PC-9 (cell line): Measurements from ENCODE around the gene PKP2. TPM values are rescaled to one million over a fixed set of nuclear protein-coding genes. Genes with fewer than 3 reads are reported as not detected.
A peak's percentile ranks its signal among the peaks of the same experiment; 100 is the strongest.

Experiments
- BruUV-seq: library from RNA; stranded (reverse); fragments of 400-500 nt; replicated peaks from 2 replicates; lab custom pipeline; 2021; lab: Mats Ljungman, UMichigan
- CTCF ChIA-PET: fragments of 300-600 bp; sonication (Branson Sonifier 250); formaldehyde crosslinking; loops from one replicate; lab custom pipeline; 2022; ENCODE audit warnings: antibody characterized with exemption; lab: Charles Lee
- POLR2A ChIA-PET: fragments of 300-600 bp; sonication (Branson Sonifier 250); formaldehyde crosslinking; loops from one replicate; lab custom pipeline; 2022; ENCODE audit warnings: antibody characterized with exemption; ENCODE audit not compliant: unreplicated experiment; lab: Charles Lee
- DNase-seq, 2 experiments: peaks; one replicate each; pipeline versions ENCODE4 v3.0.0 to v3.0.0-alpha.2; 2015 to 2022; ENCODE audit warnings: mixed read lengths in 1 of 2
- H2AFZ ChIP-seq: fragments of 200-600 bp; sonication (generic); 2 replicates; pipeline ENCODE4 v1.8.1; 2017; ENCODE audit warnings: antibody characterized with exemption
- H3F3A ChIP-seq: fragments of 200-600 bp; sonication (generic); 2 replicates; pipeline ENCODE4 v1.8.1; 2017; ENCODE audit warnings: antibody characterized with exemption, mild to moderate bottlenecking, low read depth; ENCODE audit not compliant: insufficient read depth
- H3K27ac ChIP-seq: fragments of 200-600 bp; sonication (generic); 2 replicates; pipeline ENCODE4 v1.6.1; 2016; ENCODE audit warnings: mixed run types
- H3K27me3 ChIP-seq: fragments of 200-600 bp; sonication (generic); 2 replicates; pipeline ENCODE4 v1.6.1; 2016; ENCODE audit warnings: low read depth, mixed run types; ENCODE audit not compliant: insufficient read depth
- H3K36me3 ChIP-seq: fragments of 200-600 bp; sonication (generic); 2 replicates; pipeline ENCODE4 v1.6.1; 2016; ENCODE audit warnings: low read depth, mixed run types
- H3K4me1 ChIP-seq: fragments of 200-600 bp; sonication (generic); replicated peaks from 2 replicates; pipeline ENCODE4 v1.6.1; 2016; ENCODE audit warnings: mixed run types; ENCODE audit not compliant: insufficient read depth
- H3K4me2 ChIP-seq: fragments of 200-600 bp; sonication (generic); 2 replicates; pipeline ENCODE4 v1.6.1; 2017; ENCODE audit warnings: mixed run types
- H3K4me3 ChIP-seq: fragments of 200-600 bp; sonication (generic); 2 replicates; pipeline ENCODE4 v1.6.1; 2016; ENCODE audit warnings: mixed run types
- H3K79me2 ChIP-seq: fragments of 200-600 bp; sonication (generic); 2 replicates; pipeline ENCODE4 v1.6.1; 2017; ENCODE audit warnings: low read depth, mixed run types
- H3K9me2 ChIP-seq: fragments of 200-600 bp; sonication (generic); 2 replicates; pipeline ENCODE4 v1.8.1; 2017; ENCODE audit warnings: mild to moderate bottlenecking; ENCODE audit not compliant: insufficient read depth
- H3K9me3 ChIP-seq: fragments of 200-600 bp; sonication (generic); 2 replicates; pipeline ENCODE4 v1.8.1; 2016; ENCODE audit warnings: low read depth; ENCODE audit not compliant: insufficient read depth
- H4K20me1 ChIP-seq: fragments of 200-600 bp; sonication (generic); 2 replicates; pipeline ENCODE4 v1.8.1; 2017; ENCODE audit not compliant: insufficient read depth
- CTCF ChIP-seq: fragments of 200-600 bp; sonication (generic); conservative IDR thresholded peaks from 2 replicates; pipeline ENCODE4 v1.6.1; 2017; ENCODE audit warnings: mixed run types, antibody characterized with exemption, mild to moderate bottlenecking, moderate library complexity
- EZH2 ChIP-seq: fragments of 200-600 bp; sonication (generic); IDR thresholded peaks from 2 replicates; pipeline ENCODE4 v1.8.0; 2017; ENCODE audit warnings: antibody characterized with exemption, low read depth
- intact Hi-C: fragments of 100-400 bp; cut with micrococcal nuclease; formaldehyde crosslinking; loops from one replicate; pipeline ENCODE4 v1.10.0; 2022; ENCODE audit not compliant: unreplicated experiment
- total RNA-seq: library from RNA; stranded (reverse); gene quantifications from 2 replicates; pipeline ENCODE4 v1.2.3, GENCODE V29; 2021

Gene PKP2
- total RNA-seq, 1 experiment from 2014 or later = 88.1 TPM

- Histone ChIP-seq H3K79me2 (no peaks in the 10 kb centered on the region), H3K36me3 (no peaks in the 10 kb centered on the region), H3K4me3 (no peak overlapping the region), H3K9me3 (no peaks in the 10 kb centered on the region), H3K27ac (no peak overlapping the region), H4K20me1 (no peaks in the 10 kb centered on the region), H3K27me3 (no peaks in the 10 kb centered on the region), H3K9me2 (no peaks in the 10 kb centered on the region), H3F3A (peaks cover 22% of the 10 kb centered on the region; the same call in 1 of the 2 replicates), H3K4me2 (peak overlapping the region; percentile 34), H2AFZ (no peak overlapping the region), H3K4me1 (peaks cover 58% of the 10 kb centered on the region)
- CTCF ChIA-PET = no interaction called here
- POLR2A ChIA-PET = no interaction called here
- no TSS peak for BruUV-seq
- DNase-seq = no peak
- TF ChIP-seq CTCF (no peak), EZH2 (no peak)
- intact Hi-C loops = no loop called here
Measured at GRCh38 chr12:32902287-32902997, 5.9 kb upstream of the PKP2 start.

DNA sequence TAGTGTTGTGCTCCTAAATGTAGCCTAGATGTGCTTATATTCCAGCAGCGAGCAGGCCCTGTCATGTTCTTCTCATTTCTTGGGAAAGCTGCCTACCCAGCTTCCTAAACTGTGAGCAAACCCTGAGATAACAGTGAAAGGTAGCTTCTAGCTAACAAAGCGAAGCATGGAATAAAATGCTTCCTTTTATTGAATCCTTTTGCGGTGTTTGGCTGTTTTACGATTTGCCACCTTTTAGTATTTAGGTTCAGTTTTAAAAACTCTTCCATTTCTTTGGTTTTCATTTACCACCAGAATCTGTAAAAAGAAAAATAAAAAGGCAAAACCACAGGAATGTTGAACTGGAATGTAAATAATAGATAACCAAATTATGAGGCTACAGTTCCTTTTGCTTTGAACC lies 5.0 kb upstream of the PKP2 start:
- peaks cover 20% of the 10 kb centered on the region; the same call in 1 of the 2 replicates for H3F3A ChIP-seq
- CTCF ChIA-PET = no interaction called here
- H3K9me3 ChIP-seq = no peaks in the 10 kb centered on the region
- H3K36me3 ChIP-seq = no peaks in the 10 kb centered on the region
- peak overlapping the region; percentile 34 for H3K4me2 ChIP-seq
- H4K20me1 ChIP-seq = no peaks in the 10 kb centered on the region
- H3K4me1 ChIP-seq = peaks cover 56% of the 10 kb centered on the region
- intact Hi-C loops = no loop called here
- no peak overlapping the region for H3K4me3 ChIP-seq
- H3K9me2 ChIP-seq = no peaks in the 10 kb centered on the region
- H3K27ac ChIP-seq = no peak overlapping the region
- H2AFZ ChIP-seq = no peak overlapping the region
- H3K79me2 ChIP-seq = no peaks in the 10 kb centered on the region
- peak in 1 of 2 experiments; percentile 59 for DNase-seq
- TF ChIP-seq CTCF (no peak), EZH2 (no peak)
- POLR2A ChIA-PET = interaction anchor here (0.6 to 0.7 kb wide), 2 partner anchors 81 to 425 kb away, joined by 5 to 7 read pairs; no protein-coding TSS in a partner anchor
- H3K27me3 ChIP-seq = no peaks in the 10 kb centered on the region
- no TSS peak for BruUV-seq

- CTCF ChIA-PET = no interaction called here
- Histone ChIP-seq H3K4me2 (peak overlapping the region; percentile 79), H2AFZ (no peak overlapping the region), H3K4me3 (peak overlapping the region; percentile 46; the same call in 1 of the 2 replicates), H3K4me1 (peaks cover 66% of the 10 kb centered on the region), H3K79me2 (peaks cover 22% of the 10 kb centered on the region), H3K36me3 (no peaks in the 10 kb centered on the region), H3K27me3 (no peaks in the 10 kb centered on the region), H3F3A (peaks cover 32% of the 10 kb centered on the region), H3K27ac (peak overlapping the region; percentile 74), H3K9me3 (no peaks in the 10 kb centered on the region), H3K9me2 (no peaks in the 10 kb centered on the region), H4K20me1 (no peaks in the 10 kb centered on the region)
- BruUV-seq = no TSS peak
- TF ChIP-seq CTCF = no peak
- no peak for TF ChIP-seq EZH2
- intact Hi-C loops = loop anchor here (1.0 to 10.0 kb wide), 9 partner anchors 19 to 1573 kb away; partner anchors contain the start of genes ALG10, DNM1L, SINHCAF and YARS2
- DNase-seq = no peak
- POLR2A ChIA-PET = no interaction called here
Measured at GRCh38 chr12:32897687-32898573, 1.4 kb upstream of the PKP2 start.
